WTC11 (cell line): ENCODE measurements around the gene LHFPL6.

Experiments
- ATF2 ChIP-seq: sonication (generic); formaldehyde crosslinking; IDR thresholded peaks from 2 replicates; pipeline ENCODE4 v1.8.1; 2022; ENCODE audit warnings: low read depth, missing genetic modification reagents, borderline replicate concordance
- CTCF ChIP-seq: fragments of 200-600 bp; IDR thresholded peaks from 2 replicates; pipeline ENCODE4 v1.8.0; 2022; ENCODE audit warnings: antibody characterized with exemption
- ESRRA ChIP-seq: sonication (generic); formaldehyde crosslinking; IDR thresholded peaks from 2 replicates; pipeline ENCODE4 v1.8.1; 2022; ENCODE audit warnings: mild to moderate bottlenecking, missing genetic modification reagents, borderline replicate concordance
- FOXP1 ChIP-seq: sonication (generic); formaldehyde crosslinking; IDR thresholded peaks from 2 replicates; pipeline ENCODE4 v1.8.0; 2022; ENCODE audit warnings: missing genetic modification reagents, mild to moderate bottlenecking, moderate library complexity, borderline replicate concordance
- JUN ChIP-seq: sonication (generic); formaldehyde crosslinking; IDR thresholded peaks from 2 replicates; pipeline ENCODE4 v1.8.0; 2023; ENCODE audit warnings: mild to moderate bottlenecking, missing genetic modification reagents
- MAX ChIP-seq: sonication (generic); formaldehyde crosslinking; IDR thresholded peaks from 2 replicates; pipeline ENCODE4 v1.8.0; 2022; ENCODE audit warnings: mild to moderate bottlenecking, missing genetic modification reagents
- TEAD4 ChIP-seq: sonication (generic); formaldehyde crosslinking; IDR thresholded peaks from 2 replicates; pipeline ENCODE4 v1.8.0; 2022; ENCODE audit warnings: mild to moderate bottlenecking, missing genetic modification reagents
- USF2 ChIP-seq: sonication (generic); formaldehyde crosslinking; IDR thresholded peaks from 2 replicates; pipeline ENCODE4 v1.8.1; 2023; ENCODE audit warnings: mild to moderate bottlenecking, missing genetic modification reagents, moderate library complexity
- ZNF281 ChIP-seq: sonication (generic); formaldehyde crosslinking; IDR thresholded peaks from 2 replicates; pipeline ENCODE4 v1.8.0; 2023; ENCODE audit warnings: mild to moderate bottlenecking, missing genetic modification reagents

- no peak for TF ChIP-seq CTCF
- TF ChIP-seq USF2 (CRISPR knock-in tag), result no peak
- no peak for TF ChIP-seq JUN (CRISPR knock-in tag)
- TF ChIP-seq ATF2 (CRISPR knock-in tag), result no peak
- TF ChIP-seq MAX (CRISPR knock-in tag), result no peak
- TF ChIP-seq FOXP1 (CRISPR knock-in tag), result no peak
- TF ChIP-seq ESRRA (CRISPR knock-in tag), result no peak
- TF ChIP-seq TEAD4 (CRISPR knock-in tag), result no peak
- no peak for TF ChIP-seq ZNF281 (CRISPR knock-in tag)
Observed at GRCh38 chr13:39364947-39365468, 238.0 kb downstream of the LHFPL6 start.
